Measurements from ENCODE around the gene SH3BGRL2. TPM values are rescaled to one million over a fixed set of nuclear protein-coding genes. Genes with fewer than 3 reads are reported as not detected.

Gene SH3BGRL2
- total RNA-seq, 1 experiment from 2014 or later = 27.4 TPM

DNA sequence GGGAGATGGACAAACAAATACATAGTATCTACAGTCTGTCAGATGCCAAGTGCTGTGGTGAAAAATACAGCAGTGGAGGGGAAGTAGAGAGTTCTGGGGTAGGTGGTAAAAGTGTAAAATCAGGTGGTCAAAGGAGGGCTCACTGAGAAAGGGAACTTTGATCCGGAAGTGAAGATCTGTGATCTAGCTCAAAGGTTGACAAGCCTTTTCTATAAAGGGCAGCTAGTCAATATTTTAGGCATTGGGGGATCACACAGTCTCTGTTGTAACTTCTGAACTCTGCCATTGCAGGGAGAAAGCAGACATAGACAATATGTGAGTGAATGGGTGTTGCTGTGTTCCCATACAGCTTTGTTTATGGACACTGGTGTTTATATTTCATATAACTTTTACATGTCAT is 38.6 kb downstream of the SH3BGRL2 start:
- Histone ChIP-seq H3K4me3 (no peak overlapping the region), H3K4me2 (no peak overlapping the region), H3K4me1 (replicated peaks; ENCODE audit: insufficient read depth) (peaks cover 31% of the 10 kb centered on the region), H3K36me3 (ENCODE audit: low read depth) (no peaks in the 10 kb centered on the region), H4K20me1 (ENCODE audit: insufficient read depth) (no peaks in the 10 kb centered on the region), H2AFZ (no peak overlapping the region), H3K79me2 (ENCODE audit: low read depth) (no peaks in the 10 kb centered on the region), H3K9me3 (ENCODE audit: insufficient read depth, low read depth) (no peaks in the 10 kb centered on the region), H3F3A (ENCODE audit: insufficient read depth, low read depth) (peaks cover 24% of the 10 kb centered on the region), H3K27ac (no peak overlapping the region), H3K27me3 (ENCODE audit: insufficient read depth, low read depth) (no peaks in the 10 kb centered on the region), H3K9me2 (ENCODE audit: insufficient read depth) (no peaks in the 10 kb centered on the region)
- intact Hi-C loops (cut with micrococcal nuclease; ENCODE audit: unreplicated experiment) = loop anchor here (2.0 to 5.0 kb wide), 4 partner anchors 39 to 592 kb away; partner anchors contain the start of genes HMGN3, LCA5, PHIP and SH3BGRL2
- POLR2A ChIA-PET (ENCODE audit: unreplicated experiment) = no interaction called here
- CTCF ChIA-PET = no interaction called here
- TF ChIP-seq, protein P1, sequence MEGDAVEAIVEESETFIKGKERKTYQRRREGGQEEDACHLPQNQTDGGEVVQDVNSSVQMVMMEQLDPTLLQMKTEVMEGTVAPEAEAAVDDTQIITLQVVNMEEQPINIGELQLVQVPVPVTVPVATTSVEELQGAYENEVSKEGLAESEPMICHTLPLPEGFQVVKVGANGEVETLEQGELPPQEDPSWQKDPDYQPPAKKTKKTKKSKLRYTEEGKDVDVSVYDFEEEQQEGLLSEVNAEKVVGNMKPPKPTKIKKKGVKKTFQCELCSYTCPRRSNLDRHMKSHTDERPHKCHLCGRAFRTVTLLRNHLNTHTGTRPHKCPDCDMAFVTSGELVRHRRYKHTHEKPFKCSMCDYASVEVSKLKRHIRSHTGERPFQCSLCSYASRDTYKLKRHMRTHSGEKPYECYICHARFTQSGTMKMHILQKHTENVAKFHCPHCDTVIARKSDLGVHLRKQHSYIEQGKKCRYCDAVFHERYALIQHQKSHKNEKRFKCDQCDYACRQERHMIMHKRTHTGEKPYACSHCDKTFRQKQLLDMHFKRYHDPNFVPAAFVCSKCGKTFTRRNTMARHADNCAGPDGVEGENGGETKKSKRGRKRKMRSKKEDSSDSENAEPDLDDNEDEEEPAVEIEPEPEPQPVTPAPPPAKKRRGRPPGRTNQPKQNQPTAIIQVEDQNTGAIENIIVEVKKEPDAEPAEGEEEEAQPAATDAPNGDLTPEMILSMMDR (conservative IDR thresholded peaks at IDR 0.05) = no peak
- no peak for DNase-seq
- no TSS peak for BruUV-seq (replicated peaks)

DNA sequence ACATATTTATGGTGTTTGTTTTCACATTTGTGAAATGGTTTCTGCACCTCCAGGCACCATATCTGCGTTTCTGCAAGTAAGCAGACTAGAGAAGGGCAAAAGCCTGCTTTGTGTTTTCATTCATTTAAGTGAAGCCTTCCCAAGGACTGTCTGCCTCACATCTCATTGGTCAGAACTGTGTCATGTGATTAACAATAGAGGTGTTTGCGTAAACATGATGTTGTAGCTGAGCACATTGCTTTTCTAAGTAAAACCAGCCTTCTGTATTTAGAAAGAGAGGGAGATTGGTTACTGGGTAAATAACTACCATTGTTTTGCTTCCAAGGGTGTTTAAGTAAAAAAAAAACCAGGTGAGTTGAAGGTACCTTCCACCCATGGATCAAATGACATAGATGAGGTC is 39.7 kb downstream of the SH3BGRL2 start:
- no peaks in the 10 kb centered on the region for H3K79me2 ChIP-seq (ENCODE audit: low read depth)
- H3K4me3 ChIP-seq = no peak overlapping the region
- H3K27ac ChIP-seq = peak overlapping the region; percentile 76
- peak overlapping the region; percentile 48; the same call in 1 of the 2 replicates for H3K4me2 ChIP-seq
- no peaks in the 10 kb centered on the region for H3K27me3 ChIP-seq (ENCODE audit: insufficient read depth, low read depth)
- H3K4me1 ChIP-seq (replicated peaks; ENCODE audit: insufficient read depth) = peaks cover 31% of the 10 kb centered on the region
- H3K36me3 ChIP-seq (ENCODE audit: low read depth) = no peaks in the 10 kb centered on the region
- BruUV-seq (replicated peaks) = no TSS peak
- H3K9me2 ChIP-seq (ENCODE audit: insufficient read depth) = no peaks in the 10 kb centered on the region
- ChIA-PET POLR2A (ENCODE audit: unreplicated experiment) (no interaction called here), CTCF (interaction anchor here (0.6 to 0.7 kb wide), 2 partner anchors 19 to 163 kb away, joined by 3 to 4 read pairs; no protein-coding TSS in a partner anchor)
- no peaks in the 10 kb centered on the region for H4K20me1 ChIP-seq (ENCODE audit: insufficient read depth)
- no peak overlapping the region for H2AFZ ChIP-seq
- peak in 1 of 2 experiments; percentile 34 for DNase-seq
- TF ChIP-seq EZH2 (IDR thresholded peaks at IDR 0.05; ENCODE audit: low read depth) = no peak
- TF ChIP-seq, protein P1 (conservative IDR thresholded peaks at IDR 0.05) = no peak
- H3F3A ChIP-seq (ENCODE audit: insufficient read depth, low read depth) = peaks cover 24% of the 10 kb centered on the region
- intact Hi-C loops (cut with micrococcal nuclease; ENCODE audit: unreplicated experiment) = loop anchor here (1.0 to 5.0 kb wide), 5 partner anchors 40 to 593 kb away; partner anchors contain the start of genes HMGN3, LCA5, PHIP and SH3BGRL2
- H3K9me3 ChIP-seq (ENCODE audit: insufficient read depth, low read depth) = no peaks in the 10 kb centered on the region

DNA sequence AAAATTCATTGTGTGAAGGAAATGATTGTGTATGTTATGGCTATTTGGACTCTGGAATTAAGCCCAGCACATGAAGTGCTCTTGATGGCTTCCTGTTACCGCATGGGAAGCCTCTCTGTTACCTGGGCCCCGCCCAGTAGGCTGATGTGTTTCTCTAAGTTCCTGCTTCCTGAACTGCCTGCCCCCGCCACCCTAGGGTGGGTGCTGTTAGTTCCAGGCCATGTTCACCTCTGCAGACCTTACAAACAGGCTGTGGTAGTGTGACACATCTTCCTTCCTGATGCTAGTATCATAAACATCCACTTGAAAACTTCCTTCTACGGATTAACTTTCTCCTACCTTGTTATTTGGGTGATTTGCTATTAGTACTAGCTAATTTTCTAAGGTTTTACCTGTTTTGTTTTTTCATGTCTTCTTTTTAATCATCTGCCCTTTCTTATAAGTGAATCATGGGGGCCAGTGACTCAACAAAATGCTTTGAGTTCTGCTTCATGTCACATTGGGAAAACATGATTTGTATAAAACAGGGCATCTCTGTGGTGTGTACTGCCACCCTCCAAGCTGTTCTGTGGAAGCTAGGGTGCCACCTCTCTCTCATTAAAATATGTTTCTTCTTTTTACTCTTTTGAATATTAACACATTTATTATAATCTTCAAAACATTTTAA is 40.6 kb downstream of the SH3BGRL2 start:
- Histone ChIP-seq H3K27ac (peak overlapping the region; percentile 76), H4K20me1 (ENCODE audit: insufficient read depth) (no peaks in the 10 kb centered on the region), H3K79me2 (ENCODE audit: low read depth) (no peaks in the 10 kb centered on the region), H2AFZ (peak overlapping the region; percentile 56), H3K9me3 (ENCODE audit: insufficient read depth, low read depth) (no peaks in the 10 kb centered on the region), H3F3A (ENCODE audit: insufficient read depth, low read depth) (peaks cover 24% of the 10 kb centered on the region), H3K9me2 (ENCODE audit: insufficient read depth) (no peaks in the 10 kb centered on the region), H3K36me3 (ENCODE audit: low read depth) (no peaks in the 10 kb centered on the region), H3K4me2 (peak overlapping the region; percentile 48), H3K27me3 (ENCODE audit: insufficient read depth, low read depth) (no peaks in the 10 kb centered on the region), H3K4me3 (0 out of 2 replicates have a peak overlapping the region, but pooled peaks have one; percentile 3), H3K4me1 (replicated peaks; ENCODE audit: insufficient read depth) (peaks cover 31% of the 10 kb centered on the region)
- ChIA-PET POLR2A (ENCODE audit: unreplicated experiment) (interaction anchor here (0.5 to 0.7 kb wide), 2 partner anchors 135 to 629 kb away, joined by 3 to 8 read pairs; no protein-coding TSS in a partner anchor), CTCF (interaction anchor here (1.3 to 1.6 kb wide), 3 partner anchors 37 to 218 kb away, joined by 3 to 5 read pairs (median 3); no protein-coding TSS in a partner anchor)
- BruUV-seq (replicated peaks) = no TSS peak
- TF ChIP-seq EZH2 (IDR thresholded peaks at IDR 0.05; ENCODE audit: low read depth) = no peak
- TF ChIP-seq, protein P1 (conservative IDR thresholded peaks at IDR 0.05) = no peak
- intact Hi-C loops (cut with micrococcal nuclease; ENCODE audit: unreplicated experiment) = loop anchor here (1.0 to 5.0 kb wide), 7 partner anchors 41 to 594 kb away; partner anchors contain the start of genes HMGN3, LCA5, PHIP and SH3BGRL2
- DNase-seq = peak; percentile 73 to 81
